ENCODE measurements around the gene STARD8. TPM values are rescaled to one million over a fixed set of nuclear protein-coding genes. Genes with fewer than 3 reads are reported as not detected.
"Not testable (repeated sequence)": the region's sequence is repeated elsewhere in the genome, so short reads cannot be mapped to it uniquely, and the experiment has no call there.

Gene STARD8
- total RNA-seq, 1 donor from 2014 or later = 12.7 TPM

DNA sequence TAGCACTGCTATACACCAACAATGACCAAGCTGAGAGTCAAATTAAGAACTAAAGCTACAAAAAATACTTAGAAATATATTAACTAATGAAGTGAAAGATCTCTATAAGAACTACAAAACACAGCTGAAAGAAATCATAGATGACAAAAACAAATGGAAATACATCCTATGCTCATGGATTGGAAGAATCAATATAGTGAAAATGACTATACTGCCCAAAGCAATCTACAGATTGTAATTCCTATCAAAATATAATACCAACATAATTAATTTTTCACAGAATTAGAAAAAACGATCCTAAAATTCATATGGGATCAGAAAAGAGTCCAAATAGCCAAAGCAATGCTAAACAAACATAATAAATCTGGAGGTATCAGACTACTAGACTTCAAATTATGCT lies 87.8 kb downstream of the STARD8 start:
- no peak for DNase-seq (ENCODE audit: extremely low read depth, low read depth, low spot score)

DNA sequence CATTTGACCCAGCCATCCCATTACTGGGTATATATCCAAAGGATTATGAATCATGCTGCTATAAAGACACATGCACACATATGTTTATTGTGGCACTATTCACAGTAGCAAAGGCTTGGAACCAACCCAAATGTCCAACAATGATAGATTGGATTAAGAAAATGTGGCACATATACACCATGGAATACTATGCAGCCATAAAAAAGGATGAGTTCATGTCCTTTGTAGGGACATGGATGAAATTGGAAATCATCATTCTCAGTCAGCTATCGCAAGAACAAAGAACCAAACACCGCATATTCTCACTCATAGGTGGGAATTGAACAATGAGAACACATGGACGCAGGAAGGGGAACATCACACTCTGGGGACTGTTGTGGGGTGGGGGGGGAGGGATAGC lies 94.4 kb downstream of the STARD8 start:
- not testable (repeated sequence) for DNase-seq (ENCODE audit: extremely low read depth, low read depth, low spot score)

GRCh38 chrX:68743754-68744153 lies 96.3 kb downstream of the STARD8 start:
- DNase-seq (ENCODE audit: extremely low read depth, low read depth, low spot score) = no peak

- no peak for DNase-seq (ENCODE audit: extremely low read depth, low read depth, low spot score)
Measured at GRCh38 chrX:68746988-68747387, 99.5 kb downstream of the STARD8 start.

- DNase-seq (ENCODE audit: extremely low read depth, low read depth, low spot score) = no peak
Measured at GRCh38 chrX:68748030-68748429, 100.6 kb downstream of the STARD8 start.

- no peak for DNase-seq (ENCODE audit: extremely low read depth, low read depth, low spot score)
Measured at GRCh38 chrX:68749426-68749825, 102.0 kb downstream of the STARD8 start.

GRCh38 chrX:68750316-68750715 lies 102.8 kb downstream of the STARD8 start:
- no peak for DNase-seq (ENCODE audit: extremely low read depth, low read depth, low spot score)

DNA sequence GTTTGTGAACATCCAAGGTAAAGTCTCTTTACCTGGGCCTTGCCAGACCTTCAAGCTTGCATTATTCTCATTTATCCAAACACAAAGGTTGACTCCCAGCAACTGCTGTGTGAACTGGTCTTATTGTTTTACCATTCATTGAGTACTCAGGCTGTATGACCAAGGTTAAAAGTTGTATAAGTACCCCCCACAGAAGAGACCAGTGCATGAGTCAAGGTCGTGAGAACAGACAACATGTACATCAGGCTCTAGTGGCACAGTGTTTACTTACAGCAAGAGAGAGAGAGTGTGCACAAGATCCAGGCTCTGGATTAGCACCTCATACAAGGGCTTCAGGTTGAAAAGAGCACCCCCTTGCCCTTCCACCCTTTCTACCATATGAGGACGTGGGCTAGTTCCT lies 103.9 kb downstream of the STARD8 start:
- DNase-seq (ENCODE audit: extremely low read depth, low read depth, low spot score) = no peak

DNA sequence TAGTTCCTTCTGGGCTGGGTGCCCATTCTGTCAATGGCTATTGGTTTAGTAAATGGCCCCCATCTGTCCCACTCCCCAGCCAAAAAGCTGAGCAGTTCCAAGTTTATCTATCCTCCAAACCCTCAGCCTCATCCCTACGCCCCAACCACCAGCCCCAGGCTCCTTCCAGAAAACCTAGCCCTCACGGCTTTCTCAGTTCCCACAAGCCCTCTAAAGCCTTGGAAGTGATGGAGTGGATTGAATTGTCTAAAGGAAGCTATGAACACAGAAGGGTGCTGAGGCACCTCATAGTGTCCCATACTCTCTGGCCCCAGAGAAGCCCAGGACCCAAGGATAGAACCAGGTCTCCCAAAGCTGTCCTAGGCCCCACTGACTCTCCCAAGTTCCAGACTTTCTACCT lies 105.8 kb downstream of the STARD8 start:
- DNase-seq (ENCODE audit: extremely low read depth, low read depth, low spot score) = no peak

DNA sequence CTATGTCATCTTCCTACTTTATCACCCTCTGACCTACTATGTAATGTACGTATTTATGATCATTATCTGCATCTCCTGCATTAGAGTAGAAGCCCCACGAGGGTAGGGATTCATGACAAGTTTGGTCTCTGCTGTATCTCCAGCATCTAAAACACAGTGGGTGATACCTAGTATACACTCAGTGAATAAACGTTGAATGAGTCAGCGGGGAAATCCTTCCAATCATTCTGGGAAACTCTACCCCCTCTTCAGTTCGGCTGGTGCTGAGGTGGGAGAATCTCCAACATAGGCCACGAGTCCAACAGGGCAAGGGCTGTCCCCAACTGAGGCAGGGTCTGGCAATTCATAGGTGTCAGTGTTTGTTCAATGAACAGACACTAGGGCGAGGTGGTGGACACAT lies 106.9 kb downstream of the STARD8 start:
- no peak for DNase-seq (ENCODE audit: extremely low read depth, low read depth, low spot score)

GRCh38 chrX:68755616-68756125 lies 108.2 kb downstream of the STARD8 start:
- no peak for DNase-seq (ENCODE audit: extremely low read depth, low read depth, low spot score)

- DNase-seq (ENCODE audit: extremely low read depth, low read depth, low spot score) = no peak
Measured at GRCh38 chrX:68757331-68757730, 109.9 kb downstream of the STARD8 start.

DNA sequence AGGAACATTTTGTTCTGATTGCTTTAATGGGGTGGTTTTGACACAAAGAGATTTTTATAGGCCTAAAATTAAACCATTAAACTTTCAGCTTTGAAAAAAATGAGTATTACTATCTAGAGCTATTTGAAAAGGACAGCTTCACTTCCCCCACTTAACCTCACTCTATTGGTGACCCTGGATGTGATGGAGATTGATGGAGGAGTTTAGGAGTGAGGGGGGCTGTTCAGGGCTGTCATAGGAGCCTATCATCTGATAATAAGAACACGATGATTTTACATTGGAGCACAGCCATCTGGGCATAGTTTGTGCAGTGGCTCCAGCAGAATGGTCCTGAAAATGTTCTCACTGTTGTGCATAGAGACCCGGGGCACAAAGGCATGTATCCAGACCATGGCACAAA lies 110.3 kb downstream of the STARD8 start:
- DNase-seq (ENCODE audit: extremely low read depth, low read depth, low spot score) = no peak

DNA sequence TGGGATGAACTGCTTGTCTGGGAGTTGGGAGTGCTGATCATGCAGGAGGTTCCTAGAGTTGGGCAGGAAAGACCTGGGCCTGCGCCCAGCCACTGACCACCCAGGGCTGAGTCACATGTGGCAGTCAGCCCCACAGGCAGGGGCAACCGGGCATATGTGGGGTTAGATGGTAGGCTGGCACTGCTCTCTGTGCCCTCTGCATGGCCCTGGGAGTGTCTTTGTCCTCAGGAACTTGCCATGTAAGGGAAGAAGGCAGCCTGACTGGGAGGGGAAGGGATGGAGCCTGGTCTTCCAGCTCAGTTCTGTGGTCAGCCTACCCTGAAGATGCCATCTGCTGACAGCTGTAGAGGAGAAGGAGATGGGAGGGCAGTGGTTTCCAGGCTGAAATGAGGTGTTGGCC lies 111.2 kb downstream of the STARD8 start:
- DNase-seq (ENCODE audit: extremely low read depth, low read depth, low spot score) = no peak

DNA sequence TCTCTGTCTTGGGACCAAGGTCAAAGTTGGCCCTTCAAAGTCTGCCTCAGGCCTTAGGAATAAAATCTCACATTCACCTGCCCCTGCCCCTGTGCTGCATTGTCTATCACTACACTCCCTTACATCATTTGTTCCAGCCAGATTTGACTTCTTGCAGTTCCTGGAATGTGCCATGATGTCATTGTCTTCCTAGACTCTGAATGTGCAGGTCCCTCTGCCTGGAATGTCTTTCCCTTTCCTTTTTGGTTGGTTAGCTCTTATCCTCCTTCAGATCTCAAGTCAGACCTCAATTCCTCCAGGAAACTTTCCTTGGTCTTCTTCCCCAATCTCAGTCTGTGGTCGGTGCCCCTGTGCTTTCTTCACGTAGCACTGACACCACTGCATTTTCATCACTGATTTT lies 113.6 kb downstream of the STARD8 start:
- no peak for DNase-seq (ENCODE audit: extremely low read depth, low read depth, low spot score)

- DNase-seq (ENCODE audit: extremely low read depth, low read depth, low spot score) = no peak
Measured at GRCh38 chrX:68762766-68763165, 115.3 kb downstream of the STARD8 start.

DNA sequence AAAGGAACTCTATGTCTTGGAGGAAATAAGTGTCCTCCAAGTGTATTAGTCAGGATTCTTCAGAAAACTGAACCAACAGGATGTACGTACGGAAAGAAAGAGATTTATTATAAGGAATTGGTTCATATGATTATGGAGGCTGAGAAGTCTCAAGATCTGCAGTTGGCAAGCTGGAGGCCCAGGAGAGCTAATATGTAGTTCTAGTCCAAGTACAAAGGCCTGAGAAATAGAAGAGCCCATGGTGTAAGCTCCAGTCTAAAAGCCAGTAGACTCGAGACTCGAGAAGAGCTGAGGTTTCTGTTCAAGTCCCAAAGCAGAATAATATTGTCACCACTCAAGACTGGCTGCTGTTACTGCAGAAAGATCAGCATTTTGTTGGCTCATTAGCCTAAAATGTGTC lies 116.0 kb downstream of the STARD8 start:
- DNase-seq (ENCODE audit: extremely low read depth, low read depth, low spot score) = no peak

Other genes with a start within 250 kb of the STARD8 start
- gene OPHN1, start 214.2 kb upstream of the STARD8 start, total RNA-seq = 2.9 and 6.1 TPM in 2 replicates
- gene YIPF6, start 148.6 kb upstream of the STARD8 start, total RNA-seq = 12.8 and 16.8 TPM in 2 replicates
- 130 and 163 TPM in 2 replicates for gene EFNB1, start 181.4 kb downstream of the STARD8 start, total RNA-seq